H1 (cell line): Measurements from ENCODE around the gene ATL3. TPM values are rescaled to one million over a fixed set of nuclear protein-coding genes. Genes with fewer than 3 reads are reported as not detected.

ENCODE experiments used
- CBX5 ChIP-seq: fragments of 300-800, 300-1000 bp; sonication (generic); IDR thresholded peaks from 2 replicates; pipeline ENCODE4 v1.7.1; 2016; ENCODE audit warnings: antibody characterized with exemption, low read length, low read depth
- PHF8 ChIP-seq: fragments of 200-600 bp; sonication (generic); conservative IDR thresholded peaks from 2 replicates; pipeline ENCODE4 v1.7.1; 2012; ENCODE audit warnings: low read depth, mild to moderate bottlenecking, inconsistent platforms, low read length, moderate library complexity
- SUZ12 ChIP-seq: fragments of 200-600 bp; sonication (generic); IDR thresholded peaks from 2 replicates; pipeline ENCODE4 v1.6.1; 2012; ENCODE audit warnings: mild to moderate bottlenecking, inconsistent platforms, low read length, moderate library complexity, mixed read lengths
- polyA plus RNA-seq, 7 experiments: library from polyadenylated mRNA; depleted of rRNA in 3 of 7; stranded (reverse) in 5 of 7; unstranded in 2 of 7; fragments of >200 nt in 5 of 7; fragments of 200-250 nt in 2 of 7; gene quantifications; 1 replicate in 5 of 7; 2 replicates in 1 of 7; 4 replicates in 1 of 7; pipeline versions ENCODE4 v1.2.1 to v1.2.3, GENCODE V29; 2011 to 2013; ENCODE audit warnings: missing spikeins in 2 of 7, mixed read lengths in 2 of 7
- total RNA-seq: library from RNA; stranded (reverse); fragmentation: NEBNext Ultra II Directional; extraction: Animal tissue kit (Norgen Biotek cat#: 25700); gene quantifications from 2 replicates; pipeline ENCODE4 v1.2.1, GENCODE V29; 2021

ATL3 gene
- total and polyA plus RNA-seq, 2 of the 8 experiments (the other 6 are each of a cell fraction or from before 2014, with no cell fraction given): 7.8 to 24.5 TPM

GRCh38 chr11:63698976-63699733, 28.0 kb upstream of the ATL3 start (continued):
- TF ChIP-seq SUZ12 (no peak), PHF8 (no peak), CBX5 (no peak)
